H1 (cell line): ENCODE measurements around the gene AMBP. TPM values are rescaled to one million over a fixed set of nuclear protein-coding genes. Genes with fewer than 3 reads are reported as not detected.

ENCODE experiments used
- CTBP2 ChIP-seq: IDR thresholded peaks from 2 replicates; pipeline ENCODE4 v1.7.0; 2011; ENCODE audit warnings: borderline replicate concordance, mild to moderate bottlenecking, moderate library complexity, mixed read lengths, low read length; ENCODE audit not compliant: insufficient read depth, insufficient read length
- EP300 ChIP-seq, 2 experiments: IDR thresholded peaks; 1 replicate in 1 of 2; 2 replicates in 1 of 2; pipeline ENCODE4 v1.6.1; 2011 to 2012; ENCODE audit warnings: low read depth in 2 of 2, low read length in 2 of 2, mild to moderate bottlenecking in 2 of 2, borderline replicate concordance in 1 of 2, inconsistent platforms in 1 of 2, moderate library complexity in 1 of 2
- PHF8 ChIP-seq: fragments of 200-600 bp; sonication (generic); conservative IDR thresholded peaks from 2 replicates; pipeline ENCODE4 v1.7.1; 2012; ENCODE audit warnings: low read depth, mild to moderate bottlenecking, inconsistent platforms, low read length, moderate library complexity
- polyA plus RNA-seq, 7 experiments: library from polyadenylated mRNA; depleted of rRNA in 3 of 7; stranded (reverse) in 5 of 7; unstranded in 2 of 7; fragments of >200 nt in 5 of 7; fragments of 200-250 nt in 2 of 7; gene quantifications; 1 replicate in 5 of 7; 2 replicates in 1 of 7; 4 replicates in 1 of 7; pipeline versions ENCODE4 v1.2.1 to v1.2.3, GENCODE V29; 2011 to 2013; ENCODE audit warnings: missing spikeins in 2 of 7, mixed read lengths in 2 of 7
- total RNA-seq: library from RNA; stranded (reverse); fragmentation: NEBNext Ultra II Directional; extraction: Animal tissue kit (Norgen Biotek cat#: 25700); gene quantifications from 2 replicates; pipeline ENCODE4 v1.2.1, GENCODE V29; 2021

Gene AMBP
- total and polyA plus RNA-seq, 2 of the 8 experiments (the other 6 are each of a cell fraction or from before 2014, with no cell fraction given) = 3.0 to 4.0 TPM

DNA sequence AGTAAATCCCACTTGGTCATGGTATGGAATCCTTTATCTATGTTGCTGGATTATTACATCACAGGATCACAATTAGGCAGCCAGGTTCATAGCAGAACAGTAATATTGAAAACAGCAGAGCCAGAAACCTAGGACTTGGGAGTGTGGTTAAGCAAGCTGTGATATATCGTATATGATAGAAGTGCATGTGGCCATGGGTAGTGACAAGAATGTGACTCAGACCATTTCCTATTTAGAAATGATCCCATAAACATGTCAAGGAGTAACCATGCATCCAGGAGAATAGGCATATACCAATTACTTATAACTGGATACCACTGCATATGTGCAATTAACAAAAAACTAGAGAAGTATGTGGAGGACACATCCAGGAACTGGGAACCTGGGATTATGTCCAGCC, 31.2 kb downstream of the AMBP start (continued):
- TF ChIP-seq EP300 (IDR thresholded peaks at IDR 0.05; ENCODE audit: borderline replicate concordance in 1 of 2, low read depth in 2 of 2, low read length in 2 of 2) (no peak), PHF8 (no peak), CTBP2 (no peak)
